HepG2 (cell line): Measurements from ENCODE around the gene THADA. TPM values are rescaled to one million over a fixed set of nuclear protein-coding genes. Genes with fewer than 3 reads are reported as not detected.

Source experiments
- MAZ ChIP-seq, 2 experiments: sonication (generic) in 1 of 2; formaldehyde crosslinking in 1 of 2; IDR thresholded peaks; 2 replicates each; pipeline versions ENCODE4 v1.5.0 to v1.6.1; 2012 to 2020; ENCODE audit warnings: low read depth in 2 of 2, mild to moderate bottlenecking in 2 of 2, borderline replicate concordance in 1 of 2, improper control_type of control experiment in 1 of 2, low read length in 1 of 2, missing genetic modification reagents in 1 of 2, moderate library complexity in 1 of 2
- NFE2L2 ChIP-seq: fragments of 150-350 bp; IDR thresholded peaks from 2 replicates; pipeline ENCODE4 v1.6.1; 2014; ENCODE audit warnings: low read length
- NRL ChIP-seq: sonication (generic); formaldehyde crosslinking; IDR thresholded peaks from 2 replicates; pipeline ENCODE4 v1.5.0; 2020; ENCODE audit warnings: missing genetic modification reagents, mild to moderate bottlenecking, moderate library complexity, borderline replicate concordance
- PHF20 ChIP-seq: sonication (generic); formaldehyde crosslinking; IDR thresholded peaks from 2 replicates; pipeline ENCODE4 v1.5.0; 2020; ENCODE audit warnings: mild to moderate bottlenecking, missing genetic modification reagents
- SOX13 ChIP-seq, 3 experiments: fragments of 450-650 bp in 1 of 3; sonication (generic) in 1 of 3; formaldehyde crosslinking in 1 of 3; IDR thresholded peaks in 2 of 3; conservative IDR thresholded peaks in 1 of 3; 2 replicates each; pipeline versions ENCODE4 v1.5.0 to v1.6.1; 2016 to 2020; ENCODE audit warnings: antibody characterized with exemption in 1 of 3, mild to moderate bottlenecking in 1 of 3, missing compliant biosample characterization in 1 of 3, missing genetic modification reagents in 1 of 3, moderate library complexity in 1 of 3
- ZEB1 ChIP-seq: IDR thresholded peaks from 2 replicates; pipeline ENCODE4 v1.6.1; 2012; ENCODE audit warnings: mild to moderate bottlenecking, low read depth, inconsistent platforms; ENCODE audit not compliant: insufficient replicate concordance
- ZNF496 ChIP-seq: sonication (generic); formaldehyde crosslinking; IDR thresholded peaks from 2 replicates; pipeline ENCODE4 v1.8.1; 2023; ENCODE audit warnings: mild to moderate bottlenecking, moderate library complexity, missing genetic modification reagents; ENCODE audit not compliant: insufficient replicate concordance
- ZNF557 ChIP-seq: sonication (generic); formaldehyde crosslinking; IDR thresholded peaks from 2 replicates; pipeline ENCODE4 v1.4.0; 2020; ENCODE audit warnings: missing genetic modification reagents
- ZNF598 ChIP-seq: sonication (generic); formaldehyde crosslinking; IDR thresholded peaks from 2 replicates; pipeline ENCODE4 v1.5.1; 2020; ENCODE audit warnings: mild to moderate bottlenecking, missing genetic modification reagents, borderline replicate concordance
- polyA plus RNA-seq, 8 experiments: library from polyadenylated mRNA; depleted of rRNA in 3 of 8; stranded (reverse) in 7 of 8; unstranded in 1 of 8; fragments of >200 nt; fragmentation: Illumina TruSeq in 4 of 8; extraction: Trizol in 4 of 8; gene quantifications; 2 replicates each; pipeline versions ENCODE4 v1.2.1 to v1.2.3, GENCODE V29; 2011 to 2016; ENCODE audit warnings: low read depth in 4 of 8, missing spikeins in 1 of 8, mixed read lengths in 1 of 8; ENCODE audit not compliant: insufficient read depth in 1 of 8
- total RNA-seq, 5 experiments: library from RNA; depleted of rRNA; stranded (reverse); fragments of >200 nt; fragmentation: Illumina TruSeq; extraction: Trizol; gene quantifications; 2 replicates each; pipeline ENCODE4 v1.2.3, GENCODE V29; 2016; ENCODE audit warnings: low read depth in 1 of 5
- TF ChIP-seq, protein P1 (sequence below): sonication (generic); formaldehyde crosslinking; IDR thresholded peaks from 2 replicates; pipeline ENCODE4 v1.4.0; 2020; ENCODE audit warnings: missing genetic modification reagents
- TF ChIP-seq, protein P2 (sequence below): sonication (generic); formaldehyde crosslinking; IDR thresholded peaks from 2 replicates; pipeline ENCODE4 v1.4.0; 2020; ENCODE audit warnings: missing genetic modification reagents, borderline replicate concordance
- TF ChIP-seq, protein P3 (sequence below): sonication (generic); formaldehyde crosslinking; IDR thresholded peaks from 2 replicates; pipeline ENCODE4 v1.5.0; 2020; ENCODE audit warnings: mild to moderate bottlenecking, missing genetic modification reagents, borderline replicate concordance

Gene THADA
- total and polyA plus RNA-seq, 2 of the 13 experiments (the other 11 are each of a cell fraction or from before 2014, with no cell fraction given), result 12.7 to 21.7 TPM

DNA sequence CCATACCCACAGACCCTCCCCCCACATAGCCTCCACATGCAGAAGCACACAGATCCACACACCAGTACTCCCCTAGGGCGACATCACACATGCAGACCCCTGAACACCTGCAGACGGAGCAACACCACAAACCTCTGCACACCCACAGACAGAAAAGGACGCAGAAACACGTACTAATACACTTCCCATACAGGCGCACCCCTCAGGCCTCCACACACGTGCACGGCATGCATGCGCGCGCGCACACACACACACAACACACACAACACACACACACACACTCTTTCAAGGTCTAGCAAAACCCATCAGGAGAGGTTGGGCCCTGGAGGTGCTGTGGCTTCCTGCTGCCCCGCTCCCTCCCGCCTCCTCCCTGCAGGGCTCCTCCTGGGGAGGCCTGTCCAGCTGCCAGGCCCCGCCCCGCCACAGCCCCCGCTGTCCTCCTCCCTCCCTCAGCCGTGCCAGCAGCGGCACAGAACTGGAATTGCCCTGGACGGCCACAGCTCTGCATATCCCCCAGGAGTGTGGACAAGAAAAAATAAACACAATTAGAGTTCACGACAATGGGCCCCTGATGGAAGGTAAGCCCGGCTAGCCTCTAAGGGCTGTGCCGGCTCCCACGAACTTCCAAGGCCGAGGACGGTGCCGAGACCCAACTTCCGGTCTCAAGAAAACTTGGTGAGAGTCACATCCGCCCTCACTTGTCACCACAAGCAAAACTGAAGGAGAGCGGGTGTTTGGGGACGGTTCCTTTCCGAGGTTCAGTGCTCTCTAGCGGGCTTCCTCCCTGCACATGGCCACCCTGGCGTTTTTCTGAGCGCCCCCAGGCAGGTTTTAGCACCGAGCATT, 376.2 kb downstream of the THADA start (continued):
- TF ChIP-seq SOX13 (IDR thresholded peaks at IDR 0.05) (0 out of 2 replicates have a peak, but pooled peaks have one; percentile 10), SOX13 (CRISPR knock-in tag; conservative IDR thresholded peaks at IDR 0.05 in 1 of 2, IDR thresholded peaks at IDR 0.05 in 1 of 2) (no peak; a peak in 2 of 4 replicates), NRL (CRISPR knock-in tag) (peak; percentile 68; the same call in 1 of the 2 replicates), ZNF557 (CRISPR knock-in tag) (peak; percentile 65; the same call in 1 of the 2 replicates), ZEB1 (no peak), NFE2L2 (no peak), ZNF496 (CRISPR knock-in tag) (no peak), ZNF598 (CRISPR knock-in tag) (no peak; the same call in 1 of the 2 replicates), PHF20 (CRISPR knock-in tag) (peak; percentile 66; the same call in 1 of the 2 replicates), MAZ (IDR thresholded peaks at IDR 0.05; ENCODE audit: borderline replicate concordance, low read depth, low read length) (no peak), MAZ (CRISPR knock-in tag; IDR thresholded peaks at IDR 0.05; ENCODE audit: low read depth) (peak; percentile 47; the same call in 1 of the 2 replicates)
- TF ChIP-seq, protein P1, sequence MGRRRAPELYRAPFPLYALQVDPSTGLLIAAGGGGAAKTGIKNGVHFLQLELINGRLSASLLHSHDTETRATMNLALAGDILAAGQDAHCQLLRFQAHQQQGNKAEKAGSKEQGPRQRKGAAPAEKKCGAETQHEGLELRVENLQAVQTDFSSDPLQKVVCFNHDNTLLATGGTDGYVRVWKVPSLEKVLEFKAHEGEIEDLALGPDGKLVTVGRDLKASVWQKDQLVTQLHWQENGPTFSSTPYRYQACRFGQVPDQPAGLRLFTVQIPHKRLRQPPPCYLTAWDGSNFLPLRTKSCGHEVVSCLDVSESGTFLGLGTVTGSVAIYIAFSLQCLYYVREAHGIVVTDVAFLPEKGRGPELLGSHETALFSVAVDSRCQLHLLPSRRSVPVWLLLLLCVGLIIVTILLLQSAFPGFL, result no peak
- TF ChIP-seq, protein P2, sequence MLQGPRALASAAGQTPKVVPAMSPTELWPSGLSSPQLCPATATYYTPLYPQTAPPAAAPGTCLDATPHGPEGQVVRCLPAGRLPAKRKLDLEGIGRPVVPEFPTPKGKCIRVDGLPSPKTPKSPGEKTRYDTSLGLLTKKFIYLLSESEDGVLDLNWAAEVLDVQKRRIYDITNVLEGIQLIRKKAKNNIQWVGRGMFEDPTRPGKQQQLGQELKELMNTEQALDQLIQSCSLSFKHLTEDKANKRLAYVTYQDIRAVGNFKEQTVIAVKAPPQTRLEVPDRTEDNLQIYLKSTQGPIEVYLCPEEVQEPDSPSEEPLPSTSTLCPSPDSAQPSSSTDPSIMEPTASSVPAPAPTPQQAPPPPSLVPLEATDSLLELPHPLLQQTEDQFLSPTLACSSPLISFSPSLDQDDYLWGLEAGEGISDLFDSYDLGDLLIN (CRISPR knock-in tag), result no peak
- TF ChIP-seq, protein P3, sequence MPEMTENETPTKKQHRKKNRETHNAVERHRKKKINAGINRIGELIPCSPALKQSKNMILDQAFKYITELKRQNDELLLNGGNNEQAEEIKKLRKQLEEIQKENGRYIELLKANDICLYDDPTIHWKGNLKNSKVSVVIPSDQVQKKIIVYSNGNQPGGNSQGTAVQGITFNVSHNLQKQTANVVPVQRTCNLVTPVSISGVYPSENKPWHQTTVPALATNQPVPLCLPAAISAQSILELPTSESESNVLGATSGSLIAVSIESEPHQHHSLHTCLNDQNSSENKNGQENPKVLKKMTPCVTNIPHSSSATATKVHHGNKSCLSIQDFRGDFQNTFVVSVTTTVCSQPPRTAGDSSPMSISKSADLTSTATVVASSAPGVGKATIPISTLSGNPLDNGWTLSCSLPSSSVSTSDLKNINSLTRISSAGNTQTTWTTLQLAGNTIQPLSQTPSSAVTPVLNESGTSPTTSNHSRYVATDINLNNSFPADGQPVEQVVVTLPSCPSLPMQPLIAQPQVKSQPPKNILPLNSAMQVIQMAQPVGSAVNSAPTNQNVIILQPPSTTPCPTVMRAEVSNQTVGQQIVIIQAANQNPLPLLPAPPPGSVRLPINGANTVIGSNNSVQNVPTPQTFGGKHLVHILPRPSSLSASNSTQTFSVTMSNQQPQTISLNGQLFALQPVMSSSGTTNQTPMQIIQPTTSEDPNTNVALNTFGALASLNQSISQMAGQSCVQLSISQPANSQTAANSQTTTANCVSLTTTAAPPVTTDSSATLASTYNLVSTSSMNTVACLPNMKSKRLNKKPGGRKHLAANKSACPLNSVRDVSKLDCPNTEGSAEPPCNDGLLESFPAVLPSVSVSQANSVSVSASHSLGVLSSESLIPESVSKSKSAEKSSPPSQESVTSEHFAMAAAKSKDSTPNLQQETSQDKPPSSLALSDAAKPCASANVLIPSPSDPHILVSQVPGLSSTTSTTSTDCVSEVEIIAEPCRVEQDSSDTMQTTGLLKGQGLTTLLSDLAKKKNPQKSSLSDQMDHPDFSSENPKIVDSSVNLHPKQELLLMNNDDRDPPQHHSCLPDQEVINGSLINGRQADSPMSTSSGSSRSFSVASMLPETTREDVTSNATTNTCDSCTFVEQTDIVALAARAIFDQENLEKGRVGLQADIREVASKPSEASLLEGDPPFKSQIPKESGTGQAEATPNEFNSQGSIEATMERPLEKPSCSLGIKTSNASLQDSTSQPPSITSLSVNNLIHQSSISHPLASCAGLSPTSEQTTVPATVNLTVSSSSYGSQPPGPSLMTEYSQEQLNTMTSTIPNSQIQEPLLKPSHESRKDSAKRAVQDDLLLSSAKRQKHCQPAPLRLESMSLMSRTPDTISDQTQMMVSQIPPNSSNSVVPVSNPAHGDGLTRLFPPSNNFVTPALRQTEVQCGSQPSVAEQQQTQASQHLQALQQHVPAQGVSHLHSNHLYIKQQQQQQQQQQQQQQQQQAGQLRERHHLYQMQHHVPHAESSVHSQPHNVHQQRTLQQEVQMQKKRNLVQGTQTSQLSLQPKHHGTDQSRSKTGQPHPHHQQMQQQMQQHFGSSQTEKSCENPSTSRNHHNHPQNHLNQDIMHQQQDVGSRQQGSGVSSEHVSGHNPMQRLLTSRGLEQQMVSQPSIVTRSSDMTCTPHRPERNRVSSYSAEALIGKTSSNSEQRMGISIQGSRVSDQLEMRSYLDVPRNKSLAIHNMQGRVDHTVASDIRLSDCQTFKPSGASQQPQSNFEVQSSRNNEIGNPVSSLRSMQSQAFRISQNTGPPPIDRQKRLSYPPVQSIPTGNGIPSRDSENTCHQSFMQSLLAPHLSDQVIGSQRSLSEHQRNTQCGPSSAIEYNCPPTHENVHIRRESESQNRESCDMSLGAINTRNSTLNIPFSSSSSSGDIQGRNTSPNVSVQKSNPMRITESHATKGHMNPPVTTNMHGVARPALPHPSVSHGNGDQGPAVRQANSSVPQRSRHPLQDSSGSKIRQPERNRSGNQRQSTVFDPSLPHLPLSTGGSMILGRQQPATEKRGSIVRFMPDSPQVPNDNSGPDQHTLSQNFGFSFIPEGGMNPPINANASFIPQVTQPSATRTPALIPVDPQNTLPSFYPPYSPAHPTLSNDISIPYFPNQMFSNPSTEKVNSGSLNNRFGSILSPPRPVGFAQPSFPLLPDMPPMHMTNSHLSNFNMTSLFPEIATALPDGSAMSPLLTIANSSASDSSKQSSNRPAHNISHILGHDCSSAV (CRISPR knock-in tag), result 0 out of 2 replicates have a peak, but pooled peaks have one; percentile 18
